PC-9 (cell line): Measurements from ENCODE around the gene EMX2.

Experiments
- EZH2 ChIP-seq: fragments of 200-600 bp; sonication (generic); IDR thresholded peaks from 2 replicates; pipeline ENCODE4 v1.8.0; 2017; ENCODE audit warnings: antibody characterized with exemption, low read depth
- TF ChIP-seq, protein P1 (sequence below): fragments of 200-600 bp; sonication (generic); conservative IDR thresholded peaks from 2 replicates; pipeline ENCODE4 v1.6.1; 2017; ENCODE audit warnings: mixed run types, antibody characterized with exemption, mild to moderate bottlenecking, moderate library complexity

DNA sequence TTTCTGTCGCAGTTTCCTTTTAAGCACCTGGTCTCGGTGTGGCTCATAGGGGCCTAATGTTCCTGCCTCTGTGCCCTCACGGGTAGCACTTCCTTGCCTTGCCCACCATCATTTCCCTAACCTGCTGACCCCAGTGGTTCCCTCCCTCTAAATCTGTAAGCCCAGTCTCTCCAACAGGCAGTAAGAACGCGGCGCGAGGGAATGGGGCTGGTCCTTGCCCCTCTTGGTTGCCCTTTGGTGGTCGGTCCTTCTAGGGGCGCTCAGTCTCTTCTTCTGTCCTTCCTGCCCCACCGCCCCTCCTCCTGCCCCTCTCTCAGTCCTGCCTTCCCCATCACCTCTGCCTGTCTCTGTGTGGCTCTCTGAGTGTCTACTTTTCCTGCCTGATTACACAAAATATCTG is 21.2 kb downstream of the EMX2 start:
- TF ChIP-seq, protein P1, sequence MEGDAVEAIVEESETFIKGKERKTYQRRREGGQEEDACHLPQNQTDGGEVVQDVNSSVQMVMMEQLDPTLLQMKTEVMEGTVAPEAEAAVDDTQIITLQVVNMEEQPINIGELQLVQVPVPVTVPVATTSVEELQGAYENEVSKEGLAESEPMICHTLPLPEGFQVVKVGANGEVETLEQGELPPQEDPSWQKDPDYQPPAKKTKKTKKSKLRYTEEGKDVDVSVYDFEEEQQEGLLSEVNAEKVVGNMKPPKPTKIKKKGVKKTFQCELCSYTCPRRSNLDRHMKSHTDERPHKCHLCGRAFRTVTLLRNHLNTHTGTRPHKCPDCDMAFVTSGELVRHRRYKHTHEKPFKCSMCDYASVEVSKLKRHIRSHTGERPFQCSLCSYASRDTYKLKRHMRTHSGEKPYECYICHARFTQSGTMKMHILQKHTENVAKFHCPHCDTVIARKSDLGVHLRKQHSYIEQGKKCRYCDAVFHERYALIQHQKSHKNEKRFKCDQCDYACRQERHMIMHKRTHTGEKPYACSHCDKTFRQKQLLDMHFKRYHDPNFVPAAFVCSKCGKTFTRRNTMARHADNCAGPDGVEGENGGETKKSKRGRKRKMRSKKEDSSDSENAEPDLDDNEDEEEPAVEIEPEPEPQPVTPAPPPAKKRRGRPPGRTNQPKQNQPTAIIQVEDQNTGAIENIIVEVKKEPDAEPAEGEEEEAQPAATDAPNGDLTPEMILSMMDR = no peak
- no peak for TF ChIP-seq EZH2
